Mucosa of rectum (tissue), 2 donors: Measurements from ENCODE around the gene PLEKHA7.

Source experiments
- H3K27ac ChIP-seq, 2 donors: one replicate each; pipeline ENCODE4 v1.7.0; 2013; ENCODE audit warnings: inconsistent platforms in 2 of 2, low read depth in 2 of 2, low read length in 2 of 2
- H3K27me3 ChIP-seq, 2 donors: one replicate each; pipeline ENCODE4 v1.7.0; 2013; ENCODE audit warnings: low read length in 2 of 2; ENCODE audit not compliant: control insufficient read depth in 2 of 2, insufficient read depth in 2 of 2
- H3K36me3 ChIP-seq, 2 donors: one replicate each; pipeline ENCODE4 v1.7.0; 2013; ENCODE audit warnings: low read length in 2 of 2; ENCODE audit not compliant: control insufficient read depth in 2 of 2, insufficient read depth in 2 of 2
- H3K4me1 ChIP-seq, 2 donors: one replicate each; pipeline ENCODE4 v1.7.0; 2013; ENCODE audit warnings: low read length in 2 of 2, mild to moderate bottlenecking in 1 of 2; ENCODE audit not compliant: control insufficient read depth in 2 of 2, insufficient read depth in 2 of 2
- H3K4me3 ChIP-seq, 2 donors: one replicate each; pipeline ENCODE4 v1.7.0; 2013; ENCODE audit warnings: low read length in 2 of 2
- H3K9ac ChIP-seq, 2 donors: one replicate each; pipeline ENCODE4 v1.7.0; 2013; ENCODE audit warnings: low read length in 2 of 2, low read depth in 1 of 2, mild to moderate bottlenecking in 1 of 2
- H3K9me3 ChIP-seq, 2 donors: one replicate each; pipeline ENCODE4 v1.7.0; 2013; ENCODE audit warnings: low read length in 2 of 2; ENCODE audit not compliant: control insufficient read depth in 2 of 2
- donor health status: healthy.
- donor health status: Normal muscosa, but diverticular disease.

The PLEKHA7 gene

GRCh38 chr11:16807306-16807705 is 206.9 kb downstream of the PLEKHA7 start:
- no peak overlapping the region for H3K4me3 ChIP-seq
- H3K27me3 ChIP-seq = no peaks in the 10 kb centered on the region
- peaks cover 14 to 19% of the 10 kb centered on the region in 2 donors for H3K36me3 ChIP-seq
- peaks cover 12 to 13% of the 10 kb centered on the region in 2 donors for H3K4me1 ChIP-seq
- H3K9me3 ChIP-seq = no peaks in the 10 kb centered on the region
- H3K9ac ChIP-seq = no peak overlapping the region
- H3K27ac ChIP-seq = peak overlapping the region in 1 of 2 donors; percentile 28

- Histone ChIP-seq H3K36me3 (peaks cover 14 to 19% of the 10 kb centered on the region in 2 donors), H3K27me3 (no peaks in the 10 kb centered on the region), H3K9ac (no peak overlapping the region), H3K9me3 (no peaks in the 10 kb centered on the region), H3K4me3 (no peak overlapping the region), H3K27ac (peak overlapping the region; percentile 1 to 28), H3K4me1 (peaks cover 12 to 13% of the 10 kb centered on the region in 2 donors)
Measured at GRCh38 chr11:16806791-16807190, 207.4 kb downstream of the PLEKHA7 start.

DNA sequence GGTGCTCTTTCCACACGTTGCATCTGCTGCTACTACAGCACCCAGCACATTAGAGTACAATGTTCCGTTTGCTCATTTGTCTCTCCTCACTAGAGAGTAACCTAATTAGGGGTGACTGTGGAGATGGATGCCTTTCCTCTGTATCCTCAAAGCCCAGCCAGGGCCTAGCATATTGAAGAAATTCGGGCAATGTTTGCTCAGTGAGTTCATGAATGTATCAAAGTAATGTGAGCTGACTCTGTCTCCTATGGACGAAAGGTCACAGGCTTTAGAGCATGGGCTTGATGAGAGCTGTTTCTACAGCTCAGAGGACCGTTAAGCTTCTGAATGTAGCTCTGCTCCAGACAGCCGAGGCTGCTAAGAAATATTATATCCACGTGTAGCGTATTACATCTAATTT is 208.3 kb downstream of the PLEKHA7 start:
- Histone ChIP-seq H3K27ac (no peak overlapping the region), H3K9me3 (no peaks in the 10 kb centered on the region), H3K36me3 (peaks cover 13 to 21% of the 10 kb centered on the region in 2 donors), H3K27me3 (no peaks in the 10 kb centered on the region), H3K9ac (no peak overlapping the region), H3K4me1 (peaks cover 12 to 13% of the 10 kb centered on the region in 2 donors), H3K4me3 (no peak overlapping the region)

- peak overlapping the region in 1 of 2 donors; percentile 22 for H3K4me3 ChIP-seq
- peaks cover 13 to 24% of the 10 kb centered on the region in 2 donors for H3K36me3 ChIP-seq
- H3K4me1 ChIP-seq = peaks cover 12 to 13% of the 10 kb centered on the region in 2 donors
- no peak overlapping the region for H3K9ac ChIP-seq
- H3K27me3 ChIP-seq = no peaks in the 10 kb centered on the region
- no peaks in the 10 kb centered on the region for H3K9me3 ChIP-seq
- H3K27ac ChIP-seq = peak overlapping the region; percentile 11 to 57
Measured at GRCh38 chr11:16804104-16804947, 209.9 kb downstream of the PLEKHA7 start.

DNA sequence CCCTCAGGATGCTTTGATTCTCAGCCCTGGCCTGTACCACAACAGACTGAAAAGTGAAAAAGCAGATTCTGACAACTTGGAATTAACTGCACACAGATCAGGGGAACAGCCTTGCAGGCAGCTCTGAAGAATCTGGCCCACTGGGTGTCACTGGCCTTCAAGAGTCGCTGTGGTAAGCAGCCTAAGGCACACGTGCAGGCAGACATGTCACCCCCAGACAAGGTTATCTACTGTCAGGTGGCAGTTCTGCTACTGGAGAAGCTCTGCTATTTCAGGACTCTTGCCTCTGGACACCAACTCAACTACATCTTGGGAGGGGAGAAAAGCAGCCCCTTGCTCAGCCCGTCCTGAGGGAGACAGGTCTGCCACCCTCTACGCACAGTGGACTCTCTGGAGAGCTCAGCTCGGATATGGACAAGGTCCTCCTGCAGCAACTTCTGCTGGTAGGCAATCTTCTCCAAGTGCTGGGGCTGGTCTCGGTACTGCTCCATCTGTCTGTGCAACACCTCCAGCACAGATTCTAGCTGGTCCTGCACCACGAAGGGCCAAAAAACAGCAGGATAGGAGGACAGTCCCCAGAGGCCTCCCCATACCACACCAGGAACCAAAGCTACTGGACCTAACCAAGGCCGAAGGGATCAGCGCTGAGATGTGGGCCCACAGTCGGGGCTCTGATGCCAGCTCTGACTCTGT is 212.8 kb downstream of the PLEKHA7 start:
- Histone ChIP-seq H3K27ac (no peak overlapping the region), H3K9ac (no peak overlapping the region), H3K9me3 (no peaks in the 10 kb centered on the region), H3K36me3 (peaks cover 5 to 19% of the 10 kb centered on the region in 2 donors), H3K4me3 (no peak overlapping the region), H3K4me1 (peaks cover 12 to 13% of the 10 kb centered on the region in 2 donors), H3K27me3 (no peaks in the 10 kb centered on the region)

DNA sequence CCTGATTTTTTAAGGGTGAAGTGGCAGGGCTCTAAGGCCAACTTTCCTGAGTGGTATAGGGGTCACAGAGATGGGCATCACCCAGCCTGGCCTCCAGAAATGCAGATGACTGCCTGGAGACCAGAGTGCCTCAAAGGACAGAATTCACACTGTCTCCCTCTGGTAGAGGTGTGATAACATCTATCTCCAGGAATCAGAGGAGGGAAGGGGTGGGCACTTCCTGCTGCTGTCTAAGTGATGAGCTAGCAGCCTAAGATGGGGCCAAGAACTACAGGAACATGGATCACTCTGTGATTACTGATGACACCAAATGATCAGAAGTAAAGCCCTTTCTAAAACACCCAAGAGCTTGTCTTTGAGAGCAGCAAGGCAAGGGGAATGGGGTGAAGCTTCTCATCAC is 213.8 kb downstream of the PLEKHA7 start:
- Histone ChIP-seq H3K36me3 (peaks cover 5 to 15% of the 10 kb centered on the region in 2 donors), H3K27ac (no peak overlapping the region)

GRCh38 chr11:16799890-16800289 is 214.3 kb downstream of the PLEKHA7 start:
- no peaks in the 10 kb centered on the region for H3K27me3 ChIP-seq
- H3K36me3 ChIP-seq = peaks cover 5 to 15% of the 10 kb centered on the region in 2 donors
- H3K27ac ChIP-seq = no peak overlapping the region
- H3K9ac ChIP-seq = no peak overlapping the region
- H3K4me3 ChIP-seq = no peak overlapping the region
- H3K9me3 ChIP-seq = no peaks in the 10 kb centered on the region
- peaks cover 10 to 11% of the 10 kb centered on the region in 2 donors for H3K4me1 ChIP-seq

More for the DNA sequence above, 213.8 kb downstream of the PLEKHA7 start:
- Histone ChIP-seq H3K27me3 (no peaks in the 10 kb centered on the region), H3K4me1 (peaks cover 10 to 12% of the 10 kb centered on the region in 2 donors), H3K9me3 (no peaks in the 10 kb centered on the region), H3K9ac (no peak overlapping the region), H3K4me3 (no peak overlapping the region)

DNA sequence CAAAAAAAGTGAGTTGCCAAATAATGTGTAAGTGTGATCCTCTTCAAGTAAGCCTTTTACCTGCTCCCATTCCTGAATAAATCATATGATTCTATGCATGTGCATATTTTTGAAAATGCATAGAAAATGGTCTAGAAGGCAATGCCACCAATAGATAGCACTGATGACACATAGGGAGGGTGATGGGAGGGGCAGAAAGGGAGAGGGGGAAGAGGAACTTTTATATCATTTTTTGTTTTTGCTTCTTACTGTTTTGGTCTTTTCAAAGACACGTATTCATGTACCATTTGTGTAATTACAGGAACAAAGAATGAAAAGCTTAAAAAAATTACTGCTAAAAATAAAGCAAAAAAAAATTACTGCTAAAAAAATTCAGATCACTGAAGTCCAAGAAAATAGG is 215.0 kb downstream of the PLEKHA7 start:
- peaks cover 5 to 17% of the 10 kb centered on the region in 2 donors for H3K36me3 ChIP-seq
- peaks cover 4% of the 10 kb centered on the region in 2 donors for H3K4me1 ChIP-seq
- no peak overlapping the region for H3K4me3 ChIP-seq
- H3K9ac ChIP-seq = no peak overlapping the region
- no peak overlapping the region for H3K27ac ChIP-seq
- no peaks in the 10 kb centered on the region for H3K9me3 ChIP-seq
- H3K27me3 ChIP-seq = no peaks in the 10 kb centered on the region

- H3K4me3 ChIP-seq = no peak overlapping the region
- H3K36me3 ChIP-seq = peaks cover 11 to 22% of the 10 kb centered on the region in 2 donors
- no peak overlapping the region for H3K9ac ChIP-seq
- H3K9me3 ChIP-seq = no peaks in the 10 kb centered on the region
- H3K27me3 ChIP-seq = no peaks in the 10 kb centered on the region
- no peak overlapping the region for H3K27ac ChIP-seq
- no peaks in the 10 kb centered on the region for H3K4me1 ChIP-seq
Measured at GRCh38 chr11:16797776-16798175, 216.4 kb downstream of the PLEKHA7 start.

- Histone ChIP-seq H3K27ac (no peak overlapping the region), H3K36me3 (peaks cover 7 to 19% of the 10 kb centered on the region in 2 donors), H3K27me3 (no peaks in the 10 kb centered on the region), H3K9ac (no peak overlapping the region), H3K4me1 (no peaks in the 10 kb centered on the region), H3K4me3 (no peak overlapping the region), H3K9me3 (no peaks in the 10 kb centered on the region)
Measured at GRCh38 chr11:16796311-16796710, 217.9 kb downstream of the PLEKHA7 start.
